Stimulated activated CD4-positive, alpha-beta T cell treated with anti-CD3 and anti-CD28 coated beads, Interleukin-2, amount 100 ng/mL, for 48 hours (primary cell): Measurements from ENCODE around the gene FGF22.
A peak's percentile ranks its signal among the peaks of the same experiment; 100 is the strongest.
"Not testable (repeated sequence)": the region's sequence is repeated elsewhere in the genome, so short reads cannot be mapped to it uniquely, and the experiment has no call there.

ENCODE experiments used
- DNase-seq, 2 donors: peaks; one replicate each; pipeline ENCODE4 v3.0.0-alpha.2; 2020

The FGF22 gene

DNA sequence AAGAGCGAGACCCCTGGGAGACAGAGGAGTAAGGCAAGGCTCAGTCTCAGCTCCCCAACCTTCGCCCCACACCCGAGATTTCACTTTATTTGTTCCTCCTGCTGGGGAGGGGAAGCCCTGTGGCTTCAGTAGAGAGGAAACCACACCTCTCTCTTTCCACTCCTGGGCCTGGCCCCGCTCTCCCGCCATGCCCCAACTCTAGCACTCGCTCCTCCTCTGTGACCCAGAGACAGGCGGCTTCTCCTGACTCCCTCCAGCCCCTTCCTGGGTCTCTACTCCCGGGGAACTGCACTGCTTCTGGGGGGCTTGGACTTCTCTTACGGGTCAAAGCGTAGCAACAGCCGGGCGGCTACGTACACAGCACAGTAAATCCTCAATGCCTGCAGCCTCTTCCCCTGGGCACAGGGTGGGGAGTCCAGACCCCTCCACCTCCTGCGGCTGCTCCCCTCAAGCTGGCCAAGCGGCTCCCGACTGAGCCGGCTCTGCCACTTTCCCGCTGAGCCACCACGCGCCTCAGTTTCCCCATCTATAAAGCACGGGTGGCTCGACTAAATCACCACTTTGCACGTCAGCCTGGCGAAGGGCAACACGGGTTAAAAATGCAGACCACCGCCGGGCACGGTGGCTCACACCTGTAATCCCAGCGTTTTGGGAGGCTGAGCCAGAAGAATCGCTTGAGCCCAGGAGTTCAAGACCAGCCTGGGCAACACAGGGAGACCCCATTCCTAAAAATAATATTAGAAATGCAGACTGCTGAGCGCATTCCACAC lies 21.9 kb downstream of the FGF22 start:
- peak; percentile 50 for DNase-seq

DNA sequence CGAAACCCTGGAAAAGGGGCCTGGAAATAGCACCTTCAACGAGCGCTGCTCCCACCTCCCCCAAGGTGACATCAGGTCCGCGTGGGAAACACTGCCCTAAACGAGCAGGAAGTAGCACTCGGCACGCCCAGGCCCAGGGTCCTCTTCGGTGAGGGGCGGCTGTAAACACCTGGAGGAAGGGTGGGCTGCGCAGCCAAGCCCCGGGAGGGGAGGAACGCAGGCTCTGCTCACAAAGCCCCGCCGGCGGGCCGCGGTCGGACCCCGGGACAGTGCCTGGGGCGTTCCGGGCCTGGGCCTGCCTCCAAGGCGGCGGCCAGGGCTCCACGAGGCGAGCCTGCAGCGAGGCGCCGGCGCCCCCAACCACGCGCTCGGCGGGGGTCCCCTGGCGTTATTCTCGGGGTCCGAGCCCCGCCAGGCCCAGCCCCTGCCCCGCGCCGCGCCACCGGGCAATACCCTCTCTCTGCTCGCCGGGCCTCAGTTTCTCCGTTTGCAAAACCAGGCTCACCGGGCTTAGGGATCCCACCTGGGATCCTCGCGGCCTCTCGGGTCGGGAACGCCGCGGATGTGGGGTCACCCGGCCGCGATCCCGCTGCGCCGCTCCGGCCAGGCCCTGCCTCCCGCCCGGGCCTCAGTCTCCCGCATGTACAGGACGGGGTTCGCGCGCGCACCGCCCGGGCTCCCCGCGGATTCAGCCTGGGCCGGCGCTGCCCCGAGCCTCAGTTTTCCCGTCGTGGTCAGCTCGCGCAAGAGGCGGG lies 22.7 kb downstream of the FGF22 start:
- peak; percentile 43 to 63 for DNase-seq

DNA sequence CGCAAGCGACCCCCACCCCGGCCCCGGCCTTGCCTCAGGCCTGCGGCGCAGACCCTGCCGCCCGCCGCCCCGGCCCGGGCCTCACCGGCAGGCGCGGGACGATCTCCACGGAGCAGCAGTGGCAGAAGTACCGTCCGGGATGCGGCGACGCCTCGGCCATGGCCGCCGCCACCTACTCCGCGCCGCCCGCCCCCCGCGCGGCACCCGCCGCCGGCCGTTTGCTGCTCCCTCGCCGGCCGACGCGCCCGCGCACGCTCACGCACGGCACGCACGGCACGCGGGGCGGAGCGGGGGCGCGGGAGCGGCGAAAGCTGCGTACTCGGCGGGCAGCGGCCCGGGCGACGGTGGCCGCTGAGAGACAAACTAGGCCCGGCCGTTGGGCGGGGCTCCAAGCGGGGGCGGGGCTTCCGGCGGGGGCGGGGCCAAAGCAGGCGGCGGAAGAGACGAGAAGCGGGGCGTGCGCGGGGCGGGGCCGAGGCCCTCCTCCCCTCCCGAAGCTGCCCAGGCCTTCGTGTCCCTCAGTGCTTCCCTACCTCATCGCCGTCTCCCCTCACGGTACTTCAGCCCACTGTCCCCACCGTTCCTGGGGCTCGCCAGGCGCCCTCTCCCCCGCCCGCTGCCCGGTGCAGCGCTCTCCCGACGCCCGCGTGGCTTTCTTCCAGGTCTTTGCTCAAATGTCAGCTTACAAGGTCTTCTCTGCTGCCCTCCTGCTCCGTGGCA lies 23.4 kb downstream of the FGF22 start, which contains the start of gene RNF126:
Gene RNF126 (minus strand): TSS at position 253 of the 720 bp plus-strand sequence. CDS start 93 bp downstream, at position 160.
- DNase-seq = peak; percentile 97 to 98

DNA sequence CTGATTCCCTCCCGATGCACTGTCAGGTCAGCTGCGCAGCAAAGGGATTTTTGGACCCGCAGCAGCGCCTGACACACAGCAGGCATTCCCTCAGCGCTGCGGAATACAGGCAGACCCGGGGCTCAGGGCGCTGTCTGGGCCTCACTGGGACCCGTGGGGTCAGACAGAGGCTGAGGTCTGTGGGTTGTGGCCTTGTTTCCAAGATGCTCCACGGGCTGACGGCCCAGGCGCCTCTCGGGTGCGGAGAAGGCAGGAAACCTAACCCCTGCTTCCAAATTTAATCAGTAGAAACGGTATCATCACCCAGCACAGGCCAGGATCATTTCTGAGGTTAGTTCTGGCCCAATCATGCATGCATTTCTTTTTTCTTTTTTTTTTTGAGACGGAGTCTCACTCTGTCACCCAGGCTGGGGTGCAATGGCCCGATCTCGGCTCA lies 24.0 kb downstream of the FGF22 start:
- no peak for DNase-seq

DNA sequence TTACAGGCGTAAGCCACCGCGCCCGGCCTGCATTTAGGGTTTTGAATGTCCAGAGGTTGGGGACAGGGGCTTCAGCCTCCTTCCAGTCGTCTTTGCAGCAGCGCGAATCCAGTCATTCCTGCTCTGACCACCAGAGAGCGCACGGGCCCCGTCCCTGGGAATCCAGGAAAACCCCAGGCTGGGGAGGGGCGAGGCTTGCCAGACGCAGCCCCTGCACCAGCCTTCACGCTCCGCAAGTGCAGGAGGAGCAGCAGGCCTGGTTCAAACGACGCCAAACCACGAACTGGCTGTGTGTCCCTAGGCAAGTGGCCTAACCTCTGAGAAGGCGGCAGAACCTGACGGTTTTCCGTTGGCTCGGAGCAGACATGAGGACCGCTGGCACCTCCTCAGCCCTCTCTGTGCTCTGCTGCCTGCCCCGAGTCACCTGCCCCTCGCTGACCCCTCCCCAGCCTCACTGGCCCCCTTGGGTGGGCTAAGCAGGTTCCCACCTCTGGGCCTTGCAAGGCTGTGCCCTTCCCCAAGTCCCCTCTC lies 25.3 kb downstream of the FGF22 start:
- DNase-seq = peak; percentile 81 to 83

DNA sequence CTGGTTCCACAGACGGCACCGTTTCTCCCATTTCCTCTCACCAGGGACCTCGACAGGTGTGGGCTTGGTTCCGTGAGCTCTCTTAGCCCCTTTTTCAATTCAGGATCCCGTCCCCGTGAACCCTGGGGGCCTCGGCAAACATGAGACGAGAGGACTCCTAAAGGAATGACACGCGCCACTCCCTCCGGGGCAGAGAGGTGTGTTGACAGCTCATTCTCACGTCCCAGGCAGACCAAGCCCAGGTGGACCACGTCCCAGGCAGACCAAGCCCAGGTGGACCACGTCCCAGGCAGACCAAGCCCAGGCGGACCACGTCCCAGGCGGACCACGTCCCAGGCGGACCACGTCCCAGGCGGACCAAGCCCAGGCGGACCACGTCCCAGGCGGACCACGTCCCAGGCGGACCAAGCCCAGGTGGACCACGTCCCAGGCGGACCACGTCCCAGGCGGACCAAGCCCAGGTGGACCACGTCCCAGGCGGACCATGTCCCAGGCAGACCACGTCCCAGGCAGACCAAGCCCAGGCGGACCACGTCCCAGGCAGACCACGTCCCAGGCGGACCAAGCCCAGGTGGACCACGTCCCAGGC lies 27.4 kb downstream of the FGF22 start:
- not testable (repeated sequence) for DNase-seq

DNA sequence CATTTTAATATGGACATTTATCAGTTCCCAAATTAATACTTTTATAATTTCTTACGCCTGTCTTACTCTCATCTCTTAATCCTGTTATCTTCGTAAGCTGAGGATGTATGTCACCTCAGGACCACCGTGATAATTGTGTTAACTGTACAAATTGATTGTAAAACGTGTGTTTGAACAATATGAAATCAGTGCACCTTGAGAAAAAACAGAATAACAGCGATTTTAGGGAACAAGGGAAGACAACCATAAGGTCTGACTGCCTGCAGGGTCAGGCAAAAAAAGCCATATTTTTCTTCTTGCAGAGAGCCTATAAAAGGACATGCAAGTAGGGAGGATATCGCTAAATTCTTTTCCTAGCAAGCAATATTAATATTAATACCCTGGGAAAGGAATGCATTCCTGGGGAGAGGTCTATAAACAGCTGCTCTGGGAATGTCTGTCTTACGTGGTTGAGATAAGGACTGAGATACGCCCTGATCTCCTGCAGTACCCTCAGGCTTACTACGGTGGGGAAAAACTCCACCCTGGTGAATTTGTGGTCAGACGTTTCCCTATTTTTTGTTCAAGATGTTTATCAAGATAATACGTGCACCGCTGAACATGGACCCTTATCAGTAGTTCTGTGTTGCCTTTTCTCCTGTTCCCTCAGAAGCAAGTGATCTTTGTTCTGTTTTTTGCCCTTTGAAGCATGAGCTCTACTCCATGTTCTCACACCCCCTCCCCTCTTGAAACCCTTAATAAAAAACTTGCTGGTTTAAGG lies 29.2 kb downstream of the FGF22 start:
- DNase-seq = not testable (repeated sequence)

DNA sequence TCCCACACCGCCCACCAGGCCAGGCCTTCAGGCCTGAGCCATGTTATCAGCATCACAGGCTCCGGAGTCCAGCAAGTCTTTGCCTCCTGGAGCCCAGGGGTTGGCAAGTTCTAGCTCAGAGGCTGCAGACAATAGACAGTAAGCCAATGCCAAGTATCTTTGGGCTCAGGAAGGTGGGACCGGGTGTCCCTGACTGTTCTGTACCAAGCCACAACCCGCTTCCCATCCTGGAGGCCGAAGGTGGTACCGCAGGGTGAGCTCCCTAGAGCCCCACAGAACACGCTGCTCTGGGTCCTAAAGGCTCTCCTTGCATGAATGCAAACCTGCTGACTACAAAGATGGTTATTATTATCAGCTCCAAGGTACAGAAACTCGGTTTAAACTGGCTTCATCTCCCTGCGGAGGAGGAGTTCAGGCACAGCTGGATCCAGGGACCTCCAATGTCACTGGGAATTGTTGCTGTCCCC lies 31.0 kb downstream of the FGF22 start:
- no peak for DNase-seq

DNA sequence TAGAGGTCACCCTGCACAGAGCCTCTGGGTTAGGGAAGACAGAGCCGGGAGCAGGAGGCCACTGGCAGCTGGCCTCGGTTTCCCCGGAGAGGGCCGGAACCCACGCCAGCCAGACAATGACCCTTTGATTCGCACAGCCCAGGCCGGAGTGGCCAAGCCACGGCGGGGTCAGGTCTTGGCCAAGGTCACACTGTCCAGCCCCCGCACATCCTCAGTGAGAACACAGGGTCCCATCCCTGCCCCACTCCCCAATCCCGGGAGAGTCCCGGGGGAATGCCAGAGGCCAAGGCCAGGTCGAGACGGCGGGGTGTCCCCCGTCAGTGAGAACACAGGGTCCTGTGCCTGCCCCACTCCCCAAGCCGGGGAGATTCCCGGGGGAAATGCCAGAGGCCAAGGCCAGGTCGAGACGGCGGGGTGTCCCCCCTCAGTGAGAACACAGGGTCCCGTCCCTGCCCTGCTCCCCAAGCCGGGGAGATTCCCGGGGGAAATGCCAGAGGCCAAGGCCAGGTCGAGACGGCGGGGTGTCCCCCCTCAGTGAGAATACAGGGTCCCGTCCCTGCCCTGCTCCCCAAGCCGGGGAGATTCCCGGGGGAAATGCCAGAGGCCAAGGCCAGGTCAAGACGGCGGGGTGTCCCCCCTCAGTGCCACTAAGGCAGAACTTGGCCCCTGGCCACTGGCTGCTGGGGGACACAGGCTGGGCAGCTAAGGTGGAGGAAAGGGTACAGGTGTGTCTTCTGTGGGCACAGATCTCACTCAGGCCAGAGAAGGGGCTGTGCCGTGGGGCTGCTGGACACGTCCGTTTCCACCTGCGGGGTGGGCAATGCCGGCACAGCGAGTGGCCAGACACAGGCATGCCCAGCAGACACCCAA lies 34.8 kb downstream of the FGF22 start:
- DNase-seq = no peak

DNA sequence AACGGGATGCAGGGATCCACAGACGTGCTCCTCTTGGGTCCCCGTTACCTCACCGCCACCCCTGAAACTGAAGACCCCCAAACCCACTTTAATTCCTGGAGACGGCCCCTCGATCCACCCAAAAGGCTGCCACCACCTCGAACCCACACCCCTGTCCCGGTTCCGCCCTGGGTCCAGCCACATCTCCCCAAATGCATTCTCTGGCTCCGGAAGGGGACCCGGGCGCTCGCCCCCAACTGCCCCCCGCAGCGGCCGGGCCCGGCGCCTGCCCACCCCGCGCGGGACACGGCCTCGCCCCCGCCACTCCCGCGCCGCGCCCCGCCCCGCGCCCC lies 36.3 kb downstream of the FGF22 start:
- DNase-seq = no peak

DNA sequence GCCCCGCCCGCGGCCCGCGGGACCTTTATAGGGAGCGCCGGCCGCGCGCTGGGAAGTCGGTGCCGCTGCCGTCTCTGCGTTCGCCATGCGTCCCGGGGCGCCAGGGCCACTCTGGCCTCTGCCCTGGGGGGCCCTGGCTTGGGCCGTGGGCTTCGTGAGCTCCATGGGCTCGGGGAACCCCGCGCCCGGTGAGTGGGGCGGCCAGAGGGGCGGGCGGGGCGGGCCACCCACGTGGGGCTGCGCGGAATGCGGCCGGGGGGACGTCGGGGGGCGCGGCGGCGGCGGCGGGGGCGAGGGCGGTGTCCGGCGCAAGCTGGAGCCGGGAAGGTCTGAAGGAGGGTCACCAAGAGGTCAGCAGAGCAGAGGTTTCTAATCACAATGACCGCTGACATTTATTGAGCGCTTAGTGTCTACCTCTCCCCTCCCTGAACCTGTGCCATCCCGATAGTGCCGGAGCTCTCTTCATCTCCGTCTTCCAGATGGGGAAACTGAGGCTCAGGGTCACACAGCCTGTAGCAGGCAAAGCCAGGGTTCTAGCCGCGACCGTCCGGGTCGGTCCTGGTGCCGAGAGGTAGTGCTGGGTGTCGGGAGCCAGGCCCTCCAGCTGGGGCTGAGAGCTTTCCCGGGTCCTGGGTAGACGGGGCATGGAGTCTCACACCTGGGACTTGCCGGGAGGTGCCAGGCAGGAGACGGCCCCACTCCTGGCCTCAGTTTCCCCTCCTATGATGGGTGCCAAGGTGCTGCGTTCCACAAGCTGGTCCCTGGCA lies 36.8 kb downstream of the FGF22 start, which contains the start of gene FSTL3:
Gene FSTL3 (plus strand): TSS at position 54 of the 767 bp plus-strand sequence. CDS start 32 bp downstream, at position 86.
- no peak for DNase-seq

DNA sequence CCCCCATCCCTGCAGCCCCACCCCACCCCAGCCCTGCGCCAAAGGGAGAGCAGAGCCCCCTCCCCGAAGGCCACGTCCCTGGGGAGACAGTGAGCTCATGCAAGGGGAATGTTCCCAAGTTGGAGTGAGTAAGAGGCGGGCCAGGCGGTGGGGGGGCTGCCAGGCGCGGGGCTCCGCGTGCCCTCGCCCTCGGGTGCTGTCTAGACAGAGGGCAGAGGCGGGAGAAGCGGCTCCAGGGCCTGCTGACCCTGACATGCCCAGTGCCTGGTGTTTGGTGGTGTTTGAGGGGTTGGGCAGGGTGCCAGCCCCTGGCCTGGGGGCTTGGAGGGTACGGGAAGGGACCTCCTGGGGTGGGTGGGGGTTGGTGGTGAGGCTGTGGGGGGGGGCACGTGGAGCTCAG lies 37.5 kb downstream of the FGF22 start:
- DNase-seq = no peak

DNA sequence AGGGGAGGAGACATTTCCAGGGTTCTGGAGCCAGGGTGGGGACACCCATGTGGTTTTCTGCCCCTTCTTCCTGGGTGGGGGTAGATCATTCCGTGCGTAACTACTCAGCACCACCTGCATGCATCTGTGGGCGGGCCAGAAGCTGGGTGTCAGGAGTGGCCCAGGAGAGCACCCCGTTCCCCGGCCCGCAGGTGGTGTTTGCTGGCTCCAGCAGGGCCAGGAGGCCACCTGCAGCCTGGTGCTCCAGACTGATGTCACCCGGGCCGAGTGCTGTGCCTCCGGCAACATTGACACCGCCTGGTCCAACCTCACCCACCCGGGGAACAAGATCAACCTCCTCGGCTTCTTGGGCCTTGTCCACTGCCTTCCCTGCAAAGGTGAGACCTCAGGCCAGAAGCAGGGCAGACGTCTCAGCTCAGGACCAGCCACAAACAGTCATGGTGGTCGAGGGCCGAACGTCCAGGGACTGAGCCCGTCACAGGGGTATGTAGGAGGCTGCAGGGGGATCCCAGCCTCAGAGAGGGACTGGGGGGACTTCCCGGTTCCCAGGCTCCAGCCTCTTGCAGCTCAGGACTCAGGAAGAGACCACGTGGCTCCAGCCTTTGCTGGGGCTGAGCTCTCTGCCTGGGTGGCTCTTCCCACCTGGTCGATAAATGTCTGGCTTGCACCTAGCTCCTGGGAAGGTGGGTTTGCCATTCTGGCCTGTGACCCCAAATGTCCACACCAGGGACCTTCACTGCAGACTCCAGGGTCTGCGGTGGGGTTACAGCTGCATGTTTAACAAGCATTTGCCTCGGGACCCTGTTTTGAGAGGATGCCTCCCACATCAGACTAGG lies 38.1 kb downstream of the FGF22 start:
- no peak for DNase-seq

DNA sequence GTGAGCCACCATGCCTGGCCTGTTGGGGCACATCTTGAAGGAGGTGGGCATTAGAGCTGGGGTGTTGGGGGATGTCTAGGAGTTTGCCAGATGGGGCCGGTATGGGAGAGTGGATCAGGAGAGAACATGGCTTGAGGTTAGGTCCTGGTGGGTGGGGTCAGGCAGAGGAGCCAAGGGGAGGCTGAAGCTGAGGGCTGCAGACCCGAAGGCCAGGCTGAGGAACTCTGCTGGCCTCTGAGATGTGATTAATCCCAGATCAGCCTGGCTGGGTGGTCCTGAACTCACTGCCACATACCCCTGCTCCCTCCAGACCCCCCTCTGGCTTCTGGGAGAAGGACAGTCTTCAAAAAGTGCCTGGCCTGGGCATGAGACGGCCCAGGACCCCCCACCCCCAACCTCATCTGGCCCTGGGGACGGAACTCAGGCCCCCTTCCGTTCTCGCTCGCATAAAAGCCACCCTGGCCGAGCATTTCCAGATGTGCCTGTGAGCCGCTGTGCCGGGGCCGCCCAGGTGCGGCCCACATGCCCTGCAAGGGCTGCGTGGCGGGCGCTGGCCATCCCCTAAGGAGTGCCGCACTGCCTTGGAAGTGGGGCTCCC lies 39.2 kb downstream of the FGF22 start:
- DNase-seq = no peak

DNA sequence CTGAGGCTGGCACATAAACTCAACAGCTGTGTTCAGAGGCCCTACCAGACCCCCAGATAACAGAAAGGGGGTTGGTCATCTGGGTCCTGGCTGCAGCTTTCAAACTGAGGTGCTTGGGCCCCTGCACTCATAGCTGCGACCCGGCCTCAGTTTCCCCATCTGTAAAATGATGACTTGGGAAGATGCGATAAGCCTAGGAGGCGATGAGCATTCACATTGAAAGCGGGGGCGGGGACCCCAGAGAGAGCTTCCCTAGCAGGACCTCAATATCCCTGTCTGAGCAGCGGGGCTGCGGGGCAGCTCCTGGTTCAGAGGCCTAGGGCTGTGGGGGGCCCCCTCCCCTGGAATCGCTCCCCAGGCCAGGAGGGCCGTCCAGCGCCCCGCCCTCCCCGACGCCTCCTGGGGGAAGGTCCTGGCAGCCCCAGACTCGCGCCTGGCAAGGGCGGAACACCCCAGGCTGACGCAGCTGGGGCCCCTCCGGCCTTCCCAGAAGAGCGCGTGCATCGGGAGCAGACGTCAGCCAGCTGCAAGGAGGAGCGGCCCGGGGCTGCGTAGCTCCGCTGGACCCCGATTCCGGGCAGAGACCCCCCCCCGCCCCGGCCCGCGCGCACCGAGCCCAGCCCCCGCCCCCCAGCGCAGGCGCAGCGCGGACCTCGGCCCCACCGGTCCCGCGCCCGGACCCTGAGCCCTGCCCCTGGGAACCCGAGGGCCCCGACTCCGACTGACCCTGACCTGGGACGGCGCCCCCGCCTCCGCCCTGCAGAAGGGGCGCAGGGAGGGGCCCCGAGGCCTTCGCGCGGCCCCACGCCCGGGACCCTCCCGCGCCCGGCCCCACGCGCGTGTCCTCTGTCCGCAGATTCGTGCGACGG lies 40.0 kb downstream of the FGF22 start:
- DNase-seq = no peak

DNA sequence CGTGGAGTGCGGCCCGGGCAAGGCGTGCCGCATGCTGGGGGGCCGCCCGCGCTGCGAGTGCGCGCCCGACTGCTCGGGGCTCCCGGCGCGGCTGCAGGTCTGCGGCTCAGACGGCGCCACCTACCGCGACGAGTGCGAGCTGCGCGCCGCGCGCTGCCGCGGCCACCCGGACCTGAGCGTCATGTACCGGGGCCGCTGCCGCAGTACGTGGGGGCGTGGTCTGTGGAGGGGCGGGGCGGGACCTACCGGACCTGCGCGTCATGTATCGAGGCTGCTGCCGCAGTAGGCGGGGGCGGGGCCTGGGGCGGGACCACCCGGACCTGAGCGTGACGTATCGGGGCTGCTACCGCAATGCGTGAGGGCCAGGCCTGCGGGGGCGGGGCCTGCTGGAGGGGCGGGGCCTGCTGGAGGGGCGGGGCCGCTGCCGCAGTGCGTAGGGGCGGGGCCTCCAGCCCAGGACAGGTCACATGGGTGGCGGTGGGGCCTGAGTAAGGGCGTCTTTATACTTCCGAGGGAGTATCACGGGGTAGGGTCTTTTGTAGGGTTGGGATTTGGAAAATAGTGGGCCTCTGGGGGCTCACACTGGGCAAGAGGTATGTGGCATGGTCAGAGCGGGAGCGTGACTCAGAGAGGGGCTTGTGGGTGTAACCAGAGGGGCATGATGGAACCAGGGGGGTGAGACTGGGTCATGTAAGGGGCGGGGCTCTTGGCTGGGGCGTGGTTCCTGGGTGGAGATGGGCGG lies 40.8 kb downstream of the FGF22 start:
- peak; percentile 100 for DNase-seq
